ENCODE data around the gene FBXL17. TPM values are rescaled to one million over a fixed set of nuclear protein-coding genes. Genes with fewer than 3 reads are reported as not detected.

FBXL17 gene
- total and polyA plus RNA-seq, 2 of the 13 experiments (the other 11 are each of a cell fraction or from before 2014, with no cell fraction given) = 3.0 to 7.9 TPM

DNA sequence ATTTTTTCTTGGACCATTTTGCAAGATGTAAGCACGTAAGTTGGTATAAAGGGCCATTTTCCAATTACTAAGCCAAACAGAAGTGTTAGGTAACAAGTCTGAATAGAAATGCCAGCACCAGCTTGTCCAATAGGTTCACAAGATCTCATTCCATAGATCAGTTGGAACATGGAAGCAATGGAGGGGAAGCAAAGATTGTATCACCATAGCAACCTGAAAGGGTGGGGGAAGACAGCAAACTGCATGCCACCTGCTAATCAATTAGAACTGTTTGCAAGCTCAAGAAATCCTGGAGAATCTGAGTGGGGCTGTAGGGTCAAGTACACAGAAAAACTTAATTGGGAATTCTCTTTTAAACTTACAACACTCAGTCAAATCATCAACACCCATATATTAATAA lies 446.3 kb downstream of the FBXL17 start:
- no peak overlapping the region for H3K4me3 ChIP-seq (replicated peaks in 1 of 3; ENCODE audit: insufficient read depth in 1 of 3, low read depth in 2 of 3, low read length in 3 of 3)
- 94% methylated on average over 1 of the region's 1 CpG for WGBS (ENCODE audit: low lambda C conversion rate)
- TF ChIP-seq, protein P1, sequence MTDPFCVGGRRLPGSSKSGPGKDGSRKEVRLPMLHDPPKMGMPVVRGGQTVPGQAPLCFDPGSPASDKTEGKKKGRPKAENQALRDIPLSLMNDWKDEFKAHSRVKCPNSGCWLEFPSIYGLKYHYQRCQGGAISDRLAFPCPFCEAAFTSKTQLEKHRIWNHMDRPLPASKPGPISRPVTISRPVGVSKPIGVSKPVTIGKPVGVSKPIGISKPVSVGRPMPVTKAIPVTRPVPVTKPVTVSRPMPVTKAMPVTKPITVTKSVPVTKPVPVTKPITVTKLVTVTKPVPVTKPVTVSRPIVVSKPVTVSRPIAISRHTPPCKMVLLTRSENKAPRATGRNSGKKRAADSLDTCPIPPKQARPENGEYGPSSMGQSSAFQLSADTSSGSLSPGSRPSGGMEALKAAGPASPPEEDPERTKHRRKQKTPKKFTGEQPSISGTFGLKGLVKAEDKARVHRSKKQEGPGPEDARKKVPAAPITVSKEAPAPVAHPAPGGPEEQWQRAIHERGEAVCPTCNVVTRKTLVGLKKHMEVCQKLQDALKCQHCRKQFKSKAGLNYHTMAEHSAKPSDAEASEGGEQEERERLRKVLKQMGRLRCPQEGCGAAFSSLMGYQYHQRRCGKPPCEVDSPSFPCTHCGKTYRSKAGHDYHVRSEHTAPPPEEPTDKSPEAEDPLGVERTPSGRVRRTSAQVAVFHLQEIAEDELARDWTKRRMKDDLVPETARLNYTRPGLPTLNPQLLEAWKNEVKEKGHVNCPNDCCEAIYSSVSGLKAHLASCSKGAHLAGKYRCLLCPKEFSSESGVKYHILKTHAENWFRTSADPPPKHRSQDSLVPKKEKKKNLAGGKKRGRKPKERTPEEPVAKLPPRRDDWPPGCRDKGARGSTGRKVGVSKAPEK (CRISPR knock-in tag; IDR thresholded peaks at IDR 0.05; ENCODE audit: borderline replicate concordance) = no peak
- TF ChIP-seq PLRG1 (conservative IDR thresholded peaks at IDR 0.05) (no peak), NKX3-1 (CRISPR knock-in tag; IDR thresholded peaks at IDR 0.05) (no peak), MEF2D (CRISPR knock-in tag; IDR thresholded peaks at IDR 0.05) (no peak), ZNF143 (CRISPR knock-in tag; IDR thresholded peaks at IDR 0.05) (no peak), ZMYM3 (CRISPR knock-in tag; IDR thresholded peaks at IDR 0.05) (no peak), ZNF766 (CRISPR knock-in tag; IDR thresholded peaks at IDR 0.05; ENCODE audit: borderline replicate concordance) (no peak), ISX (CRISPR knock-in tag; conservative IDR thresholded peaks at IDR 0.05) (no peak), ZNF232 (CRISPR knock-in tag; IDR thresholded peaks at IDR 0.05; ENCODE audit: borderline replicate concordance) (no peak), BCL6 (CRISPR knock-in tag; IDR thresholded peaks at IDR 0.05) (no peak), ELF4 (CRISPR knock-in tag; IDR thresholded peaks at IDR 0.05; ENCODE audit: borderline replicate concordance) (no peak), HCFC1 (IDR thresholded peaks at IDR 0.05; ENCODE audit: low read depth, low read length) (no peak)
- TF ChIP-seq, protein P2, sequence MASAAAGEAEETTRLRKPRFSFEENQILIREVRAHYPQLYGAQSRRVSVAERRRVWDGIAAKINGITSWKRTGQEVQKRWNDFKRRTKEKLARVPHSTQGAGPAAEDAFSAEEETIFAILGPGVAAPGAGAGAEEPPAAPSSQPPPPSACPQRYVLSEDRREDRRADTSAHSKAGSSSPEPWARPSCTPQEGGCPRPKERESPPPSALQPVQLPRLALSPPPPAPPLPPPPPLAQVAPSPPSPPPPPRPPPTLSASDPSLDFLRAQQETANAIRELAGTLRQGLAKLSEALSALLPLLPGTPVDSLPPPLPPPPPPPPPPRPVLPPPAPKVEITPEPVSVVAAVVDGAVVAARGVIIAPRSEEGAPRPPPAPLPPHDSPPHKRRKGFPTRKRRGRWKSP (CRISPR knock-in tag; IDR thresholded peaks at IDR 0.05) = no peak
- ATAC-seq = no peak
- H3K79me2 ChIP-seq (ENCODE audit: insufficient read depth, low read length) = no peaks in the 10 kb centered on the region
- in situ Hi-C loops (cut with HindIII; ENCODE audit: extremely low pct_ligation_motif_present, low pct_unique_long_range_greater_than_20kb) = no loop called here
- no peak overlapping the region for H3K27ac ChIP-seq (ENCODE audit: extremely low read length, insufficient read depth, low read length)
- H3K9me3 ChIP-seq (ENCODE audit: low read length) = no peaks in the 10 kb centered on the region
- DNase-seq (ENCODE audit: low spot score) = no peak
- ChIA-PET POLR2A (no interaction called here), CTCF (ENCODE audit: low intra/inter-chr PET ratio, low total read pairs) (no interaction called here)
- no peaks in the 10 kb centered on the region for H3K27me3 ChIP-seq (ENCODE audit: control insufficient read depth in 1 of 2, insufficient read depth in 2 of 2, low read length in 2 of 2)
- H3K4me2 ChIP-seq (ENCODE audit: low read depth, low read length) = no peak overlapping the region
- no peaks in the 10 kb centered on the region for H4K20me1 ChIP-seq (ENCODE audit: insufficient read depth, low read length)
- peaks cover 23% of the 10 kb centered on the region for H3K4me1 ChIP-seq (ENCODE audit: insufficient read depth, low read length)
- H2AFZ ChIP-seq (ENCODE audit: low read length) = no peak overlapping the region
- intact Hi-C loops (cut with micrococcal nuclease; ENCODE audit: unreplicated experiment) = no loop called here
- no peak overlapping the region for H3K9ac ChIP-seq (ENCODE audit: insufficient read depth, low read depth, low read length)
- no TSS peak for BruUV-seq (replicated peaks)
- H3K36me3 ChIP-seq (replicated peaks in 1 of 2; ENCODE audit: control insufficient read depth in 1 of 2, insufficient read depth in 2 of 2, low read length in 2 of 2) = no peaks in the 10 kb centered on the region
- FAIRE-seq = no peak
